NOMO-1 treated with DMSO at 0.1 percent for 48 hours (cell line): ENCODE data around the gene MAN1B1.

Experiments used
- DNase-seq: peaks from one replicate; lab custom pipeline; 2025; ENCODE audit not compliant: unreplicated experiment; lab: John Stamatoyannopoulos, UW

MAN1B1 gene

DNA sequence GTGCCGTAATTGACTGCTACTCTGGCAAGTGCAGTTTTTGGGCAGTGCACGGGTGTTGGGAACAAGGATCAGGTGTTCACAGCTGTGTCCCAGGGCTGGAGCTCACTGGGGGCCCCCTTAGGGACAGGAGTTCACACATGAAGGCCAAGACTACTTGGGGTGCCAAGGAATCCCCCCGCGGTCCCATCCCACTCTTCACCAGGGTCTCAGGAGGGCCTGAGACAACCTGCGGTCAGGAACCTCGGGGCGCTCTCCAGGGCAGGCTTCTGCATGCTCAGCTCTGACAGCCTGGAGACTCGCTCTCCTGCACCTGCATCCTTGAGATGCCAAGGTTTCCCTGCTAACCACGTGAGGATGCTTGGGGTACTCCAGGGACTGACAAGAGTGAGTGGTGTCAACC lies 2.3 kb upstream of the MAN1B1 start:
- no peak for DNase-seq

DNA sequence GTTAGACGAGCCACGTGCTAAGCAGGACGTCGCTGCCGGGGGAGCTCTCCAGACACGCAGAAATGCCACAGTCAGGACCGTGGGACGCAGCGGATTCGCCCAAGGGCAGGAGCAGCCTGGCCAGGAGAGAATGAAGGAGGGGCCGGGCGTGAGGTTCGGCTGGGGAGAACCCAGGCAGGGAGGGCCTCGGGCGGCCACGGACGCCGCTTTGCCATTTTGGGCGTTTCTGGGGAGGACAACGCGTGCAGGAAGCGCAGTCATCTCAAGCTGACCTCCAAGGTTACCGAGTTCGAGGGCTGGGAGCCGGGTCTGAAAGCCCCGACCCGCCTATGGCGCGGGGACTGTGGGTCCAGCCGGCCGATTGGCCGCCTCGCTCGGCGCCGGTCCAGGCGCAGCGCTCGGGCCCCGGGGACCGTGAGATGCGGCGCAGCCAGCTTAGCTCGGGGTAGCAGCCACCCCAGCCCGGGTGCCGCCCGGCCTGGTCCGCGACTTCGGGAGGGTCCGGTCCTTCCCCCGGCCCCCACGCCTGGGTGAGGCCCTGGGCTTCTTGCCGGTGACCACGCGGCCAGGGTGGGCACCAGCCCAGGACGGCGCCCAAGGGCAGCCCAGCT lies 760 bp upstream of the MAN1B1 start:
- DNase-seq, result no peak

DNA sequence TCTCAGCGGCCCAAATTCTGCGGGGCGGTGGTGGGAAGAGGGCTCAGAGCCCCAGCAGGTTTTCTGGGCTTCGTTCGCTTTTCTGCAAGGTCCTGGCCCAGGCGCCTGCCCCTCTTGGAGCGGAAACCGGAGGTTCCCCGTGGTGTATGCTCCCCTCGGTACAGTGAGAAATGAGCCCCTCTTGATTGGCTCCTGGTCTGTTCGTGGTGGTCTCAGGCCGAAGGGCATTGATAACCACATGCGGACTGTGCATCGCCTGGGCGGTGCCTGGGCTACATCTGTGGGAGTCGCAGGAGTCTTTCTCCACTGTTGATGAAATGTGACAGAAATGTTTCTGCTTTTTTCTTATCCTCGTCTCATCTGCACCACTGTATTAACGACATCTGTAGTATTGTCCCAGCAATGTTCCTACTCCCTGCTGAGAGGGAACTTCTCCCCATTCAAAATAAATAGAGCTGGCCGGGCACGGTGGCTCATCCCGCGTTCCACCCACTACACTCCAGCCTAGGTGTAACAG lies 682 bp downstream of the MAN1B1 start:
- DNase-seq, result no peak

DNA sequence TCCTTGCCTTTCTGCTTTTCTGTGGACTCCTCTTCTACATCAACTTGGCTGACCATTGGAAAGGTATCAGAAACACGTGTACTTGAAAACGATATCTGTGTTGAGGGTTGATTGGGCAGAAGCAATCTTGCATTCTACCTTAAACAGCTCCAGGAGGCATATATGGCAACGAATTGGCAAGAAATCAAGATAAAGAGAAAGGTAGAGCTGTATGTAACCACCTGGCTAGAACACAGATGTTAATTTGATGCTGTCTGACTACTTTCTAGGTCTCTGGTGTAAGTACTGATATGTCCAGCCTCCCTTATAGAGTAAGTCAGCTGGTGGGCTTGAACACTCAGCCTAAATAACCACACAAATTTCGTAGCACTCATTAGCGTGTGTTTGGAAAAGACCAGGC lies 1.3 kb downstream of the MAN1B1 start:
- no peak for DNase-seq

DNA sequence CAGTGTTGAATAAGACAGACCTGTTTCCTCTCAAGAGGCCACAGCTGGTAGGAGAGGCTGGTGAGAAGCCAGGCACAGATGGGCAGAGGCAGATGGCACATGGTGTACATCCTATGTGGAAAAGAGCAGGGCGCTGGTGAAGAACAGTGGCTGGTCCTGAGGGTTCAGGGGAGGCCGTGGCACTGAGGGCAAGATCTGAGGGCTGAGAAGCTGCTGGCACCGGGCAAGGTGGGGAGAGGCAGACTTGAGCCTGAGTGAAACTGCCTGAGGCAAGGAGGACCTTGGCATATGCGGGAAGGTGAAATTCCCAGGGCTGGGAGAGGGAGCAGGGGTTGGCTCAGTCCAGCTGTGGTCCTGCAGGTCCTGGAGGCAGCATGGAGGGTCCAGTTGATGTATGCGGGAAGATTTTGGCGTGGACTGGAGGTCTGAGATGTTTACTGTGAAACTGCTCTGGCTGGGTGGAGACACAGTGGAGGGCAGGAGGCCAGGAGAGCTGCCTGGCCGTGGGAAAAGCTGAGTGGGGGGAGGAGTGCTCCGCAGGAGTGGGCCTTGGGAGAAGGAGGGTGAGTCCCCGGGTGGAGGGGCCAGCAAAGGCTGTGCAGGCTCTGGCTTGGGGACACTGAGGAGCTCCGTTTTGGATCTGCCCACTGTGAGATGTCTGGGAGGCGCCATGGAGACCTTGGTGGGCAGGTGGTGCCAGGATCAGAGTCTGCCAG lies 2.6 kb downstream of the MAN1B1 start:
- DNase-seq, result no peak

DNA sequence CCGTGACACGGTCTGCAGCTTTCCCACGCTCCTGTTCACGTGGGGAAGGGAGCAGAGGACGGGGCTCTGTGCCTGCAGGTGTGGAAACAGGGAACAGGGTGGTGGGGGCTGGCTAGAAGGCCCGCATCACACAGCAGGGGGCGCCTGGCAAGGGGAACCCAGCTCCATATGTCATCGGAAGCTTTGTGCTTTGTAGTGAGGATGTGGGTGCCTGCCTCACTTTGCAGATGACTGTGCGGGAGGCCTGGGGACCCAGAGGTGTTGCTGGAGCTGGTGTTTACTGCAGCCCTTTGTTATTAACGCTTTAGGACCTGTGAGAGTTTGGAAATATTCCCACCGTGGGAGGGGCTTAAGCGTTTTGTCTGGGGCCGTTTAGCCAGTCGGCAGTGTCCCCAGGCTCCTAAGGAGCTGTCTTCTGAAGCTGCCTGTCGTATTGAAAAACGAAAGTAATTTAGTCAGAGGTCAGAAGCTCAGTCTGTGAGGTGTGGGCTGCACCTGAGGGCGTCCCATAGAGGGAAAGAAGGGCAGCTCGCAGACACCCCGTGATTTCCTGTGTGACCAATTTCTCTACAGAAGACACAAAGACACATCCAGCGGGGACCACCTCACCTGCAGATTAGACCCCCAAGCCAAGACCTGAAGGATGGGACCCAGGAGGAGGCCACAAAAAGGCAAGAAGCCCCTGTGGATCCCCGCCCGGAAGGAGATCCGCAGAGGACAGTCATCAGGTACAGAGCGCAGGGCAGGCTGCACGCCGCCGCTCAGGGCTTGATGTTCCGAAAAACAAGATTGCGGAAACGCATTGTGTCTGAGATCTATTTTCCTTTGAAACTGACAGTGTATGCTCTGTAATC lies 9.1 kb downstream of the MAN1B1 start:
- no peak for DNase-seq

DNA sequence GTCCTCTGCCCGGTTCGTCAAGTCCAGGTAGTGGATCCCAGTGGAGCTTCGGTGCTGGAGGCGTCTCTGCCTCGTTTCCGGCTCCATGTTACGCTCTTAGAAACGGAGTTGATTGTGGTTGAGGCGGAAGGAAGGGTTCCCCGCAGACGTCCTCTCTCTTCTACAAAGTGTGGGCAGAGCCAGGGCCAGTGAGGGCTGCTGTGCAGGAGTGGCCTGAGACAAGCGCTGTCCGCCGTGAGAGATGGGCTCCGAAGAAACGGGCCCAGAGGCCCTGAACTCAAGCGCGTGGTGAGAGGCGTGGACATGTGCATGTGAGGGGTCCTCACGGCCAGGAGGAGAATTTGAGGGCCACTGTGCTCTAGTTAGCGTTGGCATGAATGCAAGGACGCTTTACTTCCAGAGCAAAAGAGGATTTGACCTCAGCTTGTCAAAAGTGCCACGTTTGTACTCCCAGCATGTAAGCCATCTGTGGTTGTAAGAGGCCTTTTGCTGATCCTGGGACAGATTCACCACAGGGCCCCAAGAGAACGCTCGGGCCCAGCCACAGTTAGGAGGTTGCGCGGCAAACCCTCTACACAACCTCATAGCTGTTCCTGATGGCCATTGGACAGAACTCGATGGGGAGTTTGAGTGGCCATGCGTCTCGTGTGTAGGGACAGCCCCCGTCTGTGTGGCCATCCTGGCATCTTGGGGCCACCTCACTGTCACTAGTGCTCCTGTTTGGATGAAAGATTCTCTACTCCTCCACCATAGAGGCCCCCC lies 10.2 kb downstream of the MAN1B1 start:
- DNase-seq, result no peak

DNA sequence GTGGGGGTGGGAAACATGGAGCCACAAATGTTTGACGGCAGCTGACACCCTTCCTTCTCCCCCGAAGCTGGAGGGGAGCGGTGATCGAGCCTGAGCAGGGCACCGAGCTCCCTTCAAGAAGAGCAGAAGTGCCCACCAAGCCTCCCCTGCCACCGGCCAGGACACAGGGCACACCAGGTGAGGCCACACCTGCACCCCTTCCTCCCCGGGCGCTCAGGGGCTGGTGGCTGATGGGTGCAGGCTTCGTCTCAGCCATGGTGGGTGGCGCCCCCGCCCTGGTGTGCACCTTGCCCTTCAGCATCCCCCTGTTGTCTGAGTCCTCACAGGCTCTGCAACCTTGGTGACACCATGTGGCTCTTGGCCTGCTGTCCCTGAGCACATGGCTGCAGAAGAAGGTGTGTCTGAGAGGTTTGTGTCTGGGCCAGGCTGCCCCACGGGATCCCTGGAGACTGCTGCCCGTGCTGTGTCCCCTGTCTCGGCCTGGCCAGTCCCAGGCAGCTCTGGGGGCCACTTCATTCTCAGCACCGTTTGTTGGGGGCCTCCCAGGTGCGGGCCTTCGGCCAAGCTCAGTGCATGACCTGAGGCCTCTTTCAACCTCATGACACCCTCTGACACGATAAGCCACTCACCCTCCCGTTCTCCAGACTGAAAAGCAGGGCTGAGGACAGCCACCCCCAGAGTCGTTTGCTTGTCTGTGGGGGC lies 11.1 kb downstream of the MAN1B1 start:
- no peak for DNase-seq

DNA sequence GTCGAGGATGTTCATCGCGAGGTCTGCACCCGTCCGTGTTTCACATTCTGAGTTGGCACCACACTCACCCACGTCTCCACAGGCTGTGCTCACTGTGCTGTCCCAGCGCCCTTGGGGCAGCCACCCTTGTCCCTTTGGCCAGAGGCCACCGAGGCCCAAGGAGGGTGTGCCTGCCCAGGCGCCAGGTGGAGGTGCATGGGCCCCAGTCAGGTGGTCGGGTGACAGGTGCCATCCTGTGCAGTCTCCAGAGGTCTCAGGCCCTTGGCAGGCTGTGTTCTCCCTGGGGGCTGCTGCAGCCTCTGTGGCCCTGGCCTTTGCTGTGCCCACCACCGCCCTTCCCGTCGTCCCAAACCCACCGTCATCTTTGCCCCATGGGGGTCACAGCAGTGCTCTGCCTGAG lies 12.4 kb downstream of the MAN1B1 start:
- DNase-seq, result no peak

DNA sequence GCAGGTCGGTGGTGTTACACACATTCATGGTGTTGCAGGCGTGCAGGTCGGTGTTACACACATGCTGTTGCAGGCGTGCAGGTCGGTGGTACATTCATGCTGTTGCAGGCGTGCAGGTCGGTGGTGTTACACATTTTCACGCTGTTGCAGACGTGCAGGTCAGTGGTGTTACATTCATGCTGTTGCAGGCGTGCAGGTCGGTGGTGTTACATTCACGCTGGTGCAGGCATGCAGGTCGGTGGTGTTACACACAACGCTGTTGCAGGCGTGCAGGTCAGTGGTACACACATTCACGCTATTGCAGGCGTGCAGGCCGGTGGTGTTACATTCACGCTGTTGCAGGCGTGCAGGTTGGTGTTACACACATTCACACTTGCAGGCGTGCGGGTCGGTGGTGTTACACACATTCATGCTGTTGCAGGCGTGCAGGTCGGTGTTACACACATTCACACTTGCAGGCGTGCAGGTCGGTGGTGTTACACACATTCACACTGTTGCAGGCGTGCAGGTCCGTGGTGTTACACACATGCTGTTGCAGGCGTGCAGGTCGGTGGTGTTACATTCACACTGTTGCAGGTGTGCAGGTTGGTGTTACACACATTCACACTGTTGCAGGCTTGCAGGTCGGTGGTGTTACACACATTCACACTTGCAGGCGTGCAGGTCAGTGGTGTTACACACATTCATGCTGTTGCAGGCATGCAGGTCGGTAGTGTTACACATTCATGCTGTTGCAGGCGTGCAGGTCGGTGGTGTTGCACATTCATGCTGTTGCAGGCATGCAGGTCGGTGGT lies 16.6 kb downstream of the MAN1B1 start:
- no peak for DNase-seq

DNA sequence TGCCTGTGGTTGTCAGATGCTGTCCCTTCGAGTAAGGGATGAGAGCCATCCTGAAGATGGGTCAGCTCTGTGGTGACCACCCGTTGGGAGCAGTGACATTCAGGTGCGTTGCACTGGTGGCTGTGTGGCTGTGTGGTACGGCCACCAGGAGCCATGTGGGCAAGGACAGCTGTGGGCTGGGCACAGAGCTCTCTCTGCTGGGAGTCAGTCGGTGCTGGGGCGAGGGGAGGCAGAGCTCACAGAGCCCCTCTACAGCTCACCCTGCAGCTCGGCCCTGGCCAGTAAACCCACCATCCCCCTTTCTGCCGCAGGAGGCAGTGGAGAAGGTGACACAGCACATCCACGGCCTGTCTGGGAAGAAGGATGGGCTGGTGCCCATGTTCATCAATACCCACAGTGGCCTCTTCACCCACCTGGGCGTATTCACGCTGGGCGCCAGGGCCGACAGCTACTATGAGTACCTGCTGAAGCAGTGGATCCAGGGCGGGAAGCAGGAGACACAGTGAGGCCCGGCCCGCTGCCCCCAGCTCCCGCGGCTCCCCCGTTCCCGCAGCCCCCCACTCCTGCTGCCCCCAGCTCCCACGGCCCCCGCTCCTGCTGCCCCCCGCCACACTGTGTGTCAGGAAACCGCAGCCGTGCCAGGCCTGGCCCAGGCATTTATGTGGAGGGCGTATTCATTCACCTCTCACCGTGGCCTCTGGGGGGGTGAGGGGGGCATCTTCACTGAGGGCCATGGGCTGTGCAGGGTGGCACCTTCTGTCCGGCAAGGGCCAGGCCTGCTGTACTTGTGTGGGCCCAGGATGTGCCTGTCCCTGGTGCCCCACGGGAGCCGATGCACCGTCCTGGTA lies 19.3 kb downstream of the MAN1B1 start:
- no peak for DNase-seq

DNA sequence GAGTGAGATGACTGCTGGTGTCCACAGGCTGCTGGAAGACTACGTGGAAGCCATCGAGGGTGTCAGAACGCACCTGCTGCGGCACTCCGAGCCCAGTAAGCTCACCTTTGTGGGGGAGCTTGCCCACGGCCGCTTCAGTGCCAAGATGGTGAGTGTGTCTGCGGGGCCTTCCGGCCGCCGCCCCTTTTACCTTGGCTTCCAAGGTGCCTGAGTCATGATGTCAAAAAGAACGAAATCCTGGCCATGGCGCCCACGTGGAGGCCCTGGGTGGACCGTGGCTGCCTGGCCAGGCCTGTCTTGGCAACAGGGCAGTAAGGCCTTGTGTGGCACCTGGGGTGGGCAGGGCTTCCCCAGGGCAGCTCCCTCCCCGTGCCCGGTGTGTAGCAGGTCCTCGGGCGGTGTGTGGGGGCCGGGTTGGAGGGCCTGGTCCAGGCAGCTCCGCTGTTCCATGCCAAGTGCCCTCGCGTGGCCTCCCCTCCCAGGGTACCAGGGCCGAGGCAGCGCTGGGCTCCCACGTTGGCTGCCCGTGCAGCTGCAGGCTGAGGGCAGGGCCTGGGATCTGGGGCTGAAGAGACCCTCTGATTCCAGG lies 20.0 kb downstream of the MAN1B1 start:
- DNase-seq, result no peak

DNA sequence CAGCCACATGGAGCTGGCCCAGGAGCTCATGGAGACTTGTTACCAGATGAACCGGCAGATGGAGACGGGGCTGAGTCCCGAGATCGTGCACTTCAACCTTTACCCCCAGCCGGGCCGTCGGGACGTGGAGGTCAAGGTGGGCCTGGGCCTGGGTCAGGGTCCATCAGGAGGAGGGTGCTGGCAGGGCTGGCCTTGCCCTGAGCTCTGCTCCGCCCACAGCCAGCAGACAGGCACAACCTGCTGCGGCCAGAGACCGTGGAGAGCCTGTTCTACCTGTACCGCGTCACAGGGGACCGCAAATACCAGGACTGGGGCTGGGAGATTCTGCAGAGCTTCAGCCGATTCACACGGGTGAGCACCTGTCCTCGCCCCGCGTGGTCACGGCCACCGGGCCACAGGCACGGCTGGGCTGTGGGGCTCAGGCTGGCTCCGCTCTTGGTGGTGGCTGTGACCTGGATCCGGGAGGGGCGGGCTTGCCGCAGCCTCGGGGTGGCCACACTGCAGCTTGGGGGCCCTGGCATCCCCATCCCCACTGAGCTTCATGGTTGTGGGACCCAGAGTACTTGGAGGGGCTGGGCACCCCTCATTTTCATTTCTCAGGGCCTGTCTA lies 20.6 kb downstream of the MAN1B1 start:
- no peak for DNase-seq

DNA sequence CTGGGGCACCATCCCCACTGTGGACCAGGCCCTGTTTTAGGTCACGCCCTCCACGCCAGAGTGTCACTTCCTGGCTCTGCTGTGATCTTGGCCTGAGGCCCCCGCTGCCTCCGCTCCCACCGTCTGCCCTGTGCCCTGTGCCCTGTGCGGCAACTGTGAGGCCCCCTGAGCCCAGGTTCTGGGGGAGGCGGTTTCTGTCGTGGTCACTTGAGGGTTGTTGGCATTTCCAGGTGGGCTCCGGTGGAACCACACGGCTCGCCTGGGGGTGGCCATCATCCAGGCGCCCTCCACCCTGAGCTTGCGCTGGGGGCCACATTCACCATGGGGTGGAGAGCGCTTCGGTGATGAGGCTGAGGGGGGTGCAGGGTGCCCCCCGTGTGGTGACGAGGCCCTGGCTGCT lies 21.2 kb downstream of the MAN1B1 start:
- DNase-seq, result no peak

DNA sequence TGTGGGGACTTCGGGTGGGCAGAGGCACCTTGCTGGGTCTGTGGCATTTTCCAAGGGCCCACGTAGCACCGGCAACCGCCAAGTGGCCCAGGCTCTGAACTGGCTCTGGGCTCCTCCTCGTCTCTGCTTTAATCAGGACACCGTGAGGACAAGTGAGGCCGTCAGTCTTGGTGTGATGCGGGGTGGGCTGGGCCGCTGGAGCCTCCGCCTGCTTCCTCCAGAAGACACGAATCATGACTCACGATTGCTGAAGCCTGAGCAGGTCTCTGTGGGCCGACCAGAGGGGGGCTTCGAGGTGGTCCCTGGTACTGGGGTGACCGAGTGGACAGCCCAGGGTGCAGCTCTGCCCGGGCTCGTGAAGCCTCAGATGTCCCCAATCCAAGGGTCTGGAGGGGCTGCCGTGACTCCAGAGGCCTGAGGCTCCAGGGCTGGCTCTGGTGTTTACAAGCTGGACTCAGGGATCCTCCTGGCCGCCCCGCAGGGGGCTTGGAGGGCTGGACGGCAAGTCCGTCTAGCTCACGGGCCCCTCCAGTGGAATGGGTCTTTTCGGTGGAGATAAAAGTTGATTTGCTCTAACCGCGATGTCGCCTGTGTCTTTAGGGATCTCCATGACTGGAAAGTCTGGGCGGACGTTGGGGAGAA lies 21.9 kb downstream of the MAN1B1 start:
- no peak for DNase-seq

DNA sequence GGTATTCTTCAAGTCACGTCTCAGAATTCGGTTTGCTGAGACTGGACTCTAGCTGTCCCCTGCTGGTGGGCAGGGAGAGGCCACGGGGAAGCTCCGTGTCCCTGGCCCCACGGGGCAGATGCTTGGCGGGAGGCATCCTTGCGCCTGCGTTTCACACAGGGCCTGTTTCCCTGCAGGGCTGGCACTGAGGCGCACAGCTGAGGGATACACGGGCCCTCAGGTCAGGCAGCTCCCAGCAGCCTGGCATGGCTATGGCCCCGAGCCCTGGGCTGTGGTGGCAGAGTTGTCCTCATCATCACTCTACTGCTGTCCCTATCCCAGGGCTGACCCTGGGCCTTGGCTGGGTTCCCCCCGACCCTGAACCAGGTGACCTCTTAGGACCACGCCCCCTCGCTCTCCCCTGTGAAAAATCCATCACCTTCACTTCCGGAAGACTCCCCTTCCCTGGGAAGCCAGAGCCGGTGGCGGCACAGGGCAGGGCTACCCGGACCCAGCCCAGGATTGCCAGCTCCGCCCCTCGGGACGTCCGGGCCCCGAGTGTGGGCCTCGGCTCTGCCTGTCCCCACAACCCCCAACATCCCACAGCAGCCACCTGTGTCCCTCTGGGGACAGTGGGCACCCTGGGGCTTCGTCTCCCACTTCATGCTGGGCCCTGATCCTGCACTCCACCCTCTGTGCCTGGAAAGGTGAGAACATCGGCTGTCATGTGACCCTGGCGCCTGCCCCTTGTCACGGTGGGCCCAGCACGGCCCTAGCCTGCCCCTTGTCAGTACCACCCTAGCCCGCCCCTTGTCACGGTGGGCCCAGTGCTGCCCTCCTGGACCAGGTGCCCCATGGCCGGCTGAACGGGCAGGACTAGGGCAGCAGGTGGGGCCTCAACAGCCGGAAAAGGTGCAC lies 22.7 kb downstream of the MAN1B1 start:
- DNase-seq, result no peak
